GM19023 (cell line): Measurements from ENCODE around the gene PCBP1.
"Not testable (repeated sequence)": the region's sequence is repeated elsewhere in the genome, so short reads cannot be mapped to it uniquely, and the experiment has no call there.

Experiments
- ATAC-seq: cut with Tn5 transposase; IDR thresholded peaks from one replicate; pipeline ENCODE4 v1.9.1; 2021; ENCODE audit warnings: mild to moderate bottlenecking, moderate library complexity; ENCODE audit not compliant: unreplicated experiment

The PCBP1 gene

GRCh38 chr2:70123051-70123828, 36.0 kb downstream of the PCBP1 start:
- ATAC-seq = no peak

GRCh38 chr2:70123829-70124116, 36.5 kb downstream of the PCBP1 start:
- ATAC-seq = no peak

- ATAC-seq = no peak
Observed at GRCh38 chr2:70124983-70125480, 37.8 kb downstream of the PCBP1 start.

- no peak for ATAC-seq
Observed at GRCh38 chr2:70125498-70125898, 38.2 kb downstream of the PCBP1 start.

- ATAC-seq = no peak
Observed at GRCh38 chr2:70126413-70126812, 39.1 kb downstream of the PCBP1 start.

GRCh38 chr2:70128005-70128404, 40.7 kb downstream of the PCBP1 start:
- ATAC-seq = no peak

- not testable (repeated sequence) for ATAC-seq
Observed at GRCh38 chr2:70131344-70132143, 44.3 kb downstream of the PCBP1 start.

- no peak for ATAC-seq
Observed at GRCh38 chr2:70132244-70133126, 45.2 kb downstream of the PCBP1 start.

GRCh38 chr2:70133127-70133452, 45.8 kb downstream of the PCBP1 start:
- ATAC-seq = no peak

GRCh38 chr2:70133491-70134322, 46.4 kb downstream of the PCBP1 start:
- no peak for ATAC-seq

GRCh38 chr2:70134323-70134983, 47.2 kb downstream of the PCBP1 start:
- ATAC-seq = not testable (repeated sequence)
